Astrocyte (in vitro differentiated cells and primary cell): Measurements from ENCODE around the gene XPNPEP3. TPM values are rescaled to one million over a fixed set of nuclear protein-coding genes. Genes with fewer than 3 reads are reported as not detected.

ENCODE experiments used
- DNase-seq: peaks from one replicate; pipeline ENCODE4 v3.0.0-alpha.2; 2010; ENCODE audit warnings: low read depth
- FAIRE-seq: peaks from 2 replicates; lab custom pipeline; 2011; peaks lifted over from hg19 to GRCh38; lab: Jason Lieb, UNC
- H2AFZ ChIP-seq: 2 replicates; pipeline ENCODE4 v1.6.0; 2012; ENCODE audit warnings: low read depth, low read length, inconsistent platforms
- H3K27ac ChIP-seq: 2 replicates; pipeline ENCODE4 v1.5.1; 2011; ENCODE audit warnings: low read depth, low read length, inconsistent platforms
- H3K27me3 ChIP-seq: 2 replicates; pipeline ENCODE4 v1.6.0; 2011; ENCODE audit warnings: low read length, inconsistent platforms; ENCODE audit not compliant: insufficient read depth
- H3K36me3 ChIP-seq: 2 replicates; pipeline ENCODE4 v1.5.1; 2011; ENCODE audit warnings: low read length, inconsistent platforms; ENCODE audit not compliant: insufficient read depth
- H3K4me1 ChIP-seq: 2 replicates; pipeline ENCODE4 v1.5.1; 2011; ENCODE audit warnings: low read length, inconsistent platforms; ENCODE audit not compliant: insufficient read depth
- H3K4me2 ChIP-seq: 2 replicates; pipeline ENCODE4 v1.6.0; 2012; ENCODE audit warnings: low read length, inconsistent platforms
- H3K4me3 ChIP-seq: 2 replicates; pipeline ENCODE4 v1.5.1; 2011; ENCODE audit warnings: low read depth, mild to moderate bottlenecking, low read length, inconsistent platforms; ENCODE audit not compliant: insufficient read depth
- H3K79me2 ChIP-seq: 2 replicates; pipeline ENCODE4 v1.6.0; 2012; ENCODE audit warnings: mild to moderate bottlenecking, low read length, inconsistent platforms; ENCODE audit not compliant: insufficient read depth
- H3K9ac ChIP-seq: 2 replicates; pipeline ENCODE4 v1.6.0; 2012; ENCODE audit warnings: mild to moderate bottlenecking, low read length, inconsistent platforms
- H3K9me3 ChIP-seq: 2 replicates; pipeline ENCODE4 v1.5.1; 2012; ENCODE audit warnings: low read depth, mild to moderate bottlenecking, low read length, inconsistent platforms; ENCODE audit not compliant: insufficient read depth
- H4K20me1 ChIP-seq: 2 replicates; pipeline ENCODE4 v1.6.0; 2012; ENCODE audit warnings: low read length, inconsistent platforms; ENCODE audit not compliant: insufficient read depth
- H3K27ac Mint-ChIP-seq: one replicate; pipeline ENCODE4 v1.8.0; 2021; ENCODE audit warnings: mild to moderate bottlenecking, mixed read lengths; ENCODE audit not compliant: unreplicated experiment
- H3K27me3 Mint-ChIP-seq: one replicate; pipeline ENCODE4 v1.8.0; 2021; ENCODE audit warnings: low read depth, mixed read lengths; ENCODE audit not compliant: unreplicated experiment
- H3K36me3 Mint-ChIP-seq: one replicate; pipeline ENCODE4 v1.8.0; 2021; ENCODE audit warnings: low read depth, mixed read lengths; ENCODE audit not compliant: unreplicated experiment
- H3K4me1 Mint-ChIP-seq: one replicate; pipeline ENCODE4 v1.8.0; 2021; ENCODE audit warnings: low read depth, mixed read lengths; ENCODE audit not compliant: unreplicated experiment
- H3K4me3 Mint-ChIP-seq: one replicate; pipeline ENCODE4 v1.8.0; 2021; ENCODE audit warnings: mild to moderate bottlenecking, moderate library complexity, mixed read lengths; ENCODE audit not compliant: unreplicated experiment
- H3K9me3 Mint-ChIP-seq: one replicate; pipeline ENCODE4 v1.8.0; 2021; ENCODE audit warnings: mild to moderate bottlenecking, mixed read lengths; ENCODE audit not compliant: unreplicated experiment
- CTCF ChIP-seq: IDR thresholded peaks from 2 replicates; pipeline ENCODE4 v1.5.1; 2011; ENCODE audit warnings: low read depth, mild to moderate bottlenecking, inconsistent platforms, low read length, moderate library complexity; ENCODE audit not compliant: insufficient read depth
- EZH2 ChIP-seq: IDR thresholded peaks from 2 replicates; pipeline ENCODE4 v1.6.1; 2012; ENCODE audit warnings: mild to moderate bottlenecking, low read length, inconsistent platforms; ENCODE audit not compliant: insufficient read depth
- total RNA-seq: library from RNA; stranded (reverse); gene quantifications from 2 replicates; pipeline ENCODE4 v1.2.1, GENCODE V29; 2021

XPNPEP3 gene
- total RNA-seq, 1 donor from 2014 or later = 21.8 TPM

GRCh38 chr22:40953471-40953870 lies 96.5 kb downstream of the XPNPEP3 start:
- Mint-ChIP-seq H3K36me3 (peaks cover 4% of the 10 kb centered on the region), H3K27ac (no peak overlapping the region), H3K27me3 (no peaks in the 10 kb centered on the region), H3K9me3 (no peaks in the 10 kb centered on the region), H3K4me3 (peak overlapping the region; percentile 99), H3K4me1 (peaks cover 8% of the 10 kb centered on the region)
- peak overlapping the region; percentile 96 for H3K4me2 ChIP-seq
- peaks cover 12% of the 10 kb centered on the region for H3K4me1 ChIP-seq
- peak; percentile 30 for DNase-seq
- no peak overlapping the region for H3K9ac ChIP-seq
- H4K20me1 ChIP-seq = peaks cover 13% of the 10 kb centered on the region
- peaks cover 67% of the 10 kb centered on the region for H3K79me2 ChIP-seq
- H3K9me3 ChIP-seq = no peaks in the 10 kb centered on the region
- TF ChIP-seq EZH2 (no peak), CTCF (no peak)
- no peak for FAIRE-seq
- H3K27me3 ChIP-seq = no peaks in the 10 kb centered on the region
- H2AFZ ChIP-seq = no peak overlapping the region
- peaks cover 12% of the 10 kb centered on the region for H3K36me3 ChIP-seq
- H3K4me3 ChIP-seq = no peak overlapping the region
- H3K27ac ChIP-seq = no peak overlapping the region

- Histone ChIP-seq H3K9me3 (no peaks in the 10 kb centered on the region), H3K4me2 (no peak overlapping the region), H4K20me1 (peaks cover 19% of the 10 kb centered on the region), H3K4me1 (peaks cover 12% of the 10 kb centered on the region), H3K36me3 (peaks cover 12% of the 10 kb centered on the region), H3K9ac (no peak overlapping the region), H3K27me3 (no peaks in the 10 kb centered on the region), H3K4me3 (no peak overlapping the region), H3K79me2 (peaks cover 73% of the 10 kb centered on the region), H2AFZ (no peak overlapping the region), H3K27ac (no peak overlapping the region)
- H3K4me3 Mint-ChIP-seq = peak overlapping the region; percentile 29
- FAIRE-seq (no peak), DNase-seq (no peak)
- TF ChIP-seq CTCF = no peak
- no peak for TF ChIP-seq EZH2
- peaks cover 8% of the 10 kb centered on the region for H3K4me1 Mint-ChIP-seq
- H3K27me3 Mint-ChIP-seq = no peaks in the 10 kb centered on the region
- H3K36me3 Mint-ChIP-seq = peaks cover 4% of the 10 kb centered on the region
- no peak overlapping the region for H3K27ac Mint-ChIP-seq
- no peaks in the 10 kb centered on the region for H3K9me3 Mint-ChIP-seq
Observed at GRCh38 chr22:40954113-40954512, 97.2 kb downstream of the XPNPEP3 start.

GRCh38 chr22:40955571-40955970 lies 98.6 kb downstream of the XPNPEP3 start:
- Histone ChIP-seq H2AFZ (no peak overlapping the region), H3K36me3 (peaks cover 12% of the 10 kb centered on the region), H3K27ac (no peak overlapping the region), H3K79me2 (peaks cover 88% of the 10 kb centered on the region), H3K4me2 (no peak overlapping the region), H3K4me1 (peaks cover 12% of the 10 kb centered on the region), H4K20me1 (peaks cover 33% of the 10 kb centered on the region), H3K27me3 (no peaks in the 10 kb centered on the region), H3K4me3 (no peak overlapping the region), H3K9me3 (no peaks in the 10 kb centered on the region), H3K9ac (no peak overlapping the region)
- FAIRE-seq (no peak), DNase-seq (peak; percentile 25)
- no peak overlapping the region for H3K27ac Mint-ChIP-seq
- H3K36me3 Mint-ChIP-seq = peaks cover 4% of the 10 kb centered on the region
- H3K4me1 Mint-ChIP-seq = peaks cover 10% of the 10 kb centered on the region
- no peaks in the 10 kb centered on the region for H3K9me3 Mint-ChIP-seq
- H3K27me3 Mint-ChIP-seq = no peaks in the 10 kb centered on the region
- H3K4me3 Mint-ChIP-seq = no peak overlapping the region
- TF ChIP-seq CTCF = no peak
- no peak for TF ChIP-seq EZH2
